ENCODE data around the gene ADCY2. TPM values are rescaled to one million over a fixed set of nuclear protein-coding genes. Genes with fewer than 3 reads are reported as not detected.

ADCY2 gene
- total and polyA plus RNA-seq, 9 of the 15 experiments (the other 6 are each of a cell fraction or from before 2014, with no cell fraction given): 0.01 to 0.15 (median 0.03) TPM; not detected in 5

- no peak for TF ChIP-seq REST (IDR thresholded peaks at IDR 0.05; ENCODE audit: borderline replicate concordance)
- TF ChIP-seq REST (CRISPR knock-in tag; IDR thresholded peaks at IDR 0.05; ENCODE audit: low read depth): no peak
- no peak for TF ChIP-seq CTCFL (IDR thresholded peaks at IDR 0.05; ENCODE audit: borderline replicate concordance, insufficient read depth, low read depth, low read length, poor library complexity, severe bottlenecking)
- TF ChIP-seq ZNF589 (CRISPR knock-in tag; IDR thresholded peaks at IDR 0.05; ENCODE audit: low read depth): no peak
- no peak for TF ChIP-seq SAP30 (IDR thresholded peaks at IDR 0.05; ENCODE audit: borderline replicate concordance, insufficient read depth, low read depth, low read length, poor library complexity, severe bottlenecking)
- no peak for TF ChIP-seq MCM7 (IDR thresholded peaks at IDR 0.05)
- no peak for TF ChIP-seq SOX6 (IDR thresholded peaks at IDR 0.05)
- TF ChIP-seq ZKSCAN8 (CRISPR knock-in tag; IDR thresholded peaks at IDR 0.05): no peak
- no peak for TF ChIP-seq SMAD1 (IDR thresholded peaks at IDR 0.05; ENCODE audit: low read depth, low read length, partially characterized antibody)
- no peak for TF ChIP-seq MBD2 (IDR thresholded peaks at IDR 0.05; ENCODE audit: borderline replicate concordance, low read depth)
- TF ChIP-seq MXD1 (CRISPR knock-in tag; IDR thresholded peaks at IDR 0.05; ENCODE audit: borderline replicate concordance, poor library complexity, severe bottlenecking): no peak
These were observed 353.7 kb downstream of the ADCY2 start (continued) for GRCh38 chr5:7749626-7750025.

Measured in K562 (cell line).